ENCODE measurements around the gene DDX27.

The DDX27 gene

GRCh38 chr20:49279677-49280462 lies 60.7 kb downstream of the DDX27 start:
- no peak for DNase-seq

GRCh38 chr20:49280463-49281058 lies 61.3 kb downstream of the DDX27 start:
- no peak for DNase-seq

- no peak for DNase-seq
Observed at GRCh38 chr20:49281059-49281912, 62.1 kb downstream of the DDX27 start.

- no peak for DNase-seq
Observed at GRCh38 chr20:49281913-49282467, 62.8 kb downstream of the DDX27 start.

GRCh38 chr20:49282584-49283171 lies 63.5 kb downstream of the DDX27 start:
- DNase-seq: no peak

- no peak for DNase-seq
Observed at GRCh38 chr20:49283176-49283702, 64.0 kb downstream of the DDX27 start.

- DNase-seq: no peak
Observed at GRCh38 chr20:49283703-49284625, 64.7 kb downstream of the DDX27 start.

GRCh38 chr20:49284818-49285217 lies 65.6 kb downstream of the DDX27 start:
- DNase-seq: no peak

- no peak for DNase-seq
Observed at GRCh38 chr20:49285233-49285668, 66.0 kb downstream of the DDX27 start.

- no peak for DNase-seq
Observed at GRCh38 chr20:49285813-49286494, 66.7 kb downstream of the DDX27 start.

- no peak for DNase-seq
Observed at GRCh38 chr20:49286689-49287551, 67.7 kb downstream of the DDX27 start.

- no peak for DNase-seq
Observed at GRCh38 chr20:49287555-49288249, 68.5 kb downstream of the DDX27 start.

GRCh38 chr20:49288250-49288751 lies 69.1 kb downstream of the DDX27 start:
- DNase-seq: no peak

- no peak for DNase-seq
Observed at GRCh38 chr20:49288784-49289696, 69.8 kb downstream of the DDX27 start.

- no peak for DNase-seq
Observed at GRCh38 chr20:49290608-49291191, 71.5 kb downstream of the DDX27 start.

- DNase-seq: no peak
Observed at GRCh38 chr20:49291200-49291599, 72.0 kb downstream of the DDX27 start.

- no peak for DNase-seq
Observed at GRCh38 chr20:49292010-49292409, 72.8 kb downstream of the DDX27 start.

Measured in retina (tissue), 1 donor.